Fibroblast of the aortic adventitia (primary cell): ENCODE measurements around the gene KRT39. TPM values are rescaled to one million over a fixed set of nuclear protein-coding genes. Genes with fewer than 3 reads are reported as not detected.

Source experiments
- DNase-seq: peaks from one replicate; pipeline ENCODE4 v3.0.0-alpha.2; 2010; ENCODE audit warnings: low read depth
- H3K4me3 ChIP-seq: 2 replicates; pipeline ENCODE4 v1.5.1; 2011; ENCODE audit warnings: low read depth, mild to moderate bottlenecking, control low read depth, low read length, moderate library complexity
- CTCF ChIP-seq: IDR thresholded peaks from 2 replicates; pipeline ENCODE4 v1.5.1; 2011; ENCODE audit warnings: mild to moderate bottlenecking, low read length, control low read depth, inconsistent platforms; ENCODE audit not compliant: insufficient read depth
- total RNA-seq: library from RNA; depleted of rRNA; stranded (reverse); fragments of >200 nt; gene quantifications from 2 replicates; pipeline ENCODE4 v1.2.3, GENCODE V29; 2012; ENCODE audit warnings: low replicate concordance

KRT39 gene
- total RNA-seq, 1 donor, result not detected

DNA sequence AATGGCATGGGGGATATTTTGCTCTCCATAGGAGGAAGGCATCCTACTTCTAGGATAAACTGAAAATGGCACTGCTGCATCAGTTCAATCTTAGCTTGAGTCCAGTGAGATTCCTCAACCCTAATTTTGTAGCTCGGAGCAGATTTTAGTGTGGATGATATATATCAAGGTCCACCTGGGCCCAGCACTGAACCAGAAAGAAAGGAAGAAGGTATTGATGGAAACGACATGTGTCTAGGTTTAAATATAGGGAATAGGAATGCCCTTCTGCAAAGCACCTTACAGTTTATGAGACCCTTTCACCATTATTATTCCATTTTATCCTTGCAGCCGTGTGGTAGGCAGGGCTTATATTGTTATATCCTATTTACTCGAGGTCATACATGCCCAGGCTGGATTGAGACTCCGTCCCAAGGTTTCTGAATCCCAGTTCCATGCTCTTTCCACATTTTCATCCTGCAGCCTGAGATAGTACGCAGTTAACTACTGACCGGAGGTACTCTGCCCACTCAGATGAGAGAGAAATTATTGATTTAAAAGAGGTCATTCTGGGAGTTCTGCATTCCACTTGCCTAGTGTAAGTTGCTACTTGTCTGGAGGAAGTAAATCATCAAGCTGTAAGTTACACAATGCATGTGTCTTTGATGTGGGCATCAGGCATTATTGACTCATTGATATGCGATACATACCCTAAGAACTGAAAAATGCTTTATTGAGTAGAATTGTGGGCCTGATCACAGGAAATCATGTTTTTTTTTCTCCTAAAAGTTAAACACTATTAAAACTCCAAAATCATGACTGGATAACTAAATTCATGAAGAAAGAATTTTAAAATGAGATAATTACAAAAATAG is 10.1 kb downstream of the KRT39 start:
- no peak for TF ChIP-seq CTCF
- H3K4me3 ChIP-seq, result no peak overlapping the region
- peak; percentile 83 for DNase-seq

DNA sequence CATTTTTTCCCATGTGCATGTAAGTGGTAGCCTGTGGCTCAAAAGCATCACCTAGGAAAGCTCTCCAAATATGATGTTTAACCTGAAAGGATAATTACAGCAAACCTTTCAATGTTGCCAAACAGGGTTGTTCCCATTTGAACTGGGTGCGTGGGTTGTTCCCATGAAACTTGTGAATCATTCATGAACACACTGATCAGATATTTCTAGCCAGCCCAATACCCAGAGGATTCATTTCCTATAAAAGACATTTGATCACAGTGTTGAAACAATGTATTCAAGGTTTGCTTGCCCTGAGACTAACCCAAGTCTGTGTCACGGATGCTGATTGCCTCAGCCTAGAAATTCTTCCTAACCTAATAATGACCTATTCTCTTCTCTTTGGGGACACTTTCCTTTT is 12.9 kb downstream of the KRT39 start:
- DNase-seq, result peak; percentile 69
- no peak overlapping the region for H3K4me3 ChIP-seq
- TF ChIP-seq CTCF, result no peak

GRCh38 chr17:40952661-40953060 is 14.1 kb downstream of the KRT39 start:
- DNase-seq, result peak; percentile 89
- H3K4me3 ChIP-seq, result no peak overlapping the region
- TF ChIP-seq CTCF, result no peak

DNA sequence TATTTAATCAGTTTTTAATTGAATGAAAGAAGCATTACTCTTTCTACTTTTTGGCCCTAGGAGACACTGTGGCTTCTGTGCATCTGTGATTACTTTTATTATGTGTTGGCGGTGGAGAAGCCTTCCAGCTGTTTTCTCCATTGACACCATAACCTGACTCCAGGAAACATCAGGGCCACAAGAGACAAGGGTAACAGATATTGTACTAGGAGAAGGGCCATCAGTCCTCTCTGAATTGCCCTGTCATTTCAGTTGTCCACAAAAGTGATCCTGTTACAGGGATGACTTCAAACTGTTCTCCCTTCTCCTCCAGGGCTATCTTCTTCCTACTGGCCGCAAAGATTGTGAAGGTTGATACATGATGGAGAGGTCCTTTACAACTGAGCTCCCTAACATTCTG is 14.6 kb downstream of the KRT39 start:
- no peak overlapping the region for H3K4me3 ChIP-seq
- TF ChIP-seq CTCF, result no peak
- DNase-seq, result no peak

GRCh38 chr17:40951011-40951622 is 15.6 kb downstream of the KRT39 start:
- no peak for TF ChIP-seq CTCF
- H3K4me3 ChIP-seq, result no peak overlapping the region
- no peak for DNase-seq

DNA sequence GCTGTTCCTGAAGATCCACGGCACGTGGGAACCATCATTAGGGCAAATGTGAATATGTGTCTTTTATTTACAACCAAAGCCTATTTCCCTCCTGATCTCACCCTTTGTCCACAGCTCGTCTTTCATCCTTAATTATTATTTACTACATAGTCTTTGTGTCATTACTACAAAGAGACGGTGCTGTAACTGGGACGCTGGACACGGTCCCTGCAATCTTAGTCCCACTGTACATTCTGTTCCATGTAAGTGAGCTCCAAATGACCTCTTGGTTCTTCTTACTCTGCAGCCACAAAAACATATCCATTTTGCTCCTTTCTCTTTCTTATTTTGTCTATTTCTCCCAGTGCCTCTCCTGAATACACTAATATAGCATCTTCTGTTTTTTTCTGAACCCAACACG is 16.6 kb downstream of the KRT39 start:
- no peak for TF ChIP-seq CTCF
- no peak for DNase-seq
- H3K4me3 ChIP-seq, result no peak overlapping the region
